GM12878 (cell line): Measurements from ENCODE around the gene TXNDC15. TPM values are rescaled to one million over a fixed set of nuclear protein-coding genes. Genes with fewer than 3 reads are reported as not detected.

Experiments used
- ATAC-seq: fragments of 200-7000 bp; cut with Tn5 transposase; 3 replicates; pipeline ENCODE4 v1.9.1; 2020; ENCODE audit warnings: mild to moderate bottlenecking, moderate library complexity
- BruUV-seq: library from RNA; stranded (reverse); fragments of 400-500 nt; replicated peaks from 2 replicates; lab custom pipeline; 2021; lab: Mats Ljungman, UMichigan
- CTCF ChIA-PET: fragments of 300-600 bp; sonication (Branson Sonifier 250); formaldehyde crosslinking; extraction: SDS; loops from one replicate; lab custom pipeline; 2021; ENCODE audit warnings: inconsistent platforms; lab: Yijun Ruan, JAX
- POLR2A ChIA-PET: fragments of 350-600 bp; formaldehyde crosslinking; extraction: SDS; loops from one replicate; lab custom pipeline; 2021; ENCODE audit warnings: inconsistent platforms; lab: Charles Lee
- RAD21 ChIA-PET: fragments of 300-600 bp; sonication (Branson Sonifier 250); formaldehyde crosslinking; loops from one replicate; lab custom pipeline; 2023; ENCODE audit warnings: antibody characterized with exemption; ENCODE audit not compliant: unreplicated experiment; lab: Charles Lee
- SMC1A ChIA-PET: fragments of 300-600 bp; sonication (Branson Sonifier 250); formaldehyde crosslinking; loops from one replicate; lab custom pipeline; 2023; ENCODE audit not compliant: unreplicated experiment, uncharacterized antibody; lab: Charles Lee
- DNase-seq: peaks from one replicate; pipeline ENCODE4 v3.0.0-alpha.2; 2011; ENCODE audit warnings: low read depth, low spot score
- FAIRE-seq: peaks from 3 replicates; lab custom pipeline; 2011; peaks lifted over from hg19 to GRCh38; lab: Jason Lieb, UNC
- H2AFZ ChIP-seq: 2 replicates; pipeline ENCODE4 v1.6.0; 2011; ENCODE audit warnings: low read depth, low read length, control low read depth; ENCODE audit not compliant: control insufficient read depth
- H3K27ac ChIP-seq: 2 replicates; pipeline ENCODE4 v1.5.1; 2011; ENCODE audit warnings: control low read depth; ENCODE audit not compliant: control insufficient read depth, insufficient read depth
- H3K27me3 ChIP-seq, 2 experiments: replicated peaks in 1 of 2; 2 replicates each; pipeline versions ENCODE4 v1.6.0 to v1.6.1; 2011; ENCODE audit warnings: low read length in 1 of 2; ENCODE audit not compliant: control insufficient read depth in 2 of 2, insufficient read depth in 2 of 2
- H3K36me3 ChIP-seq, 2 experiments: 2 replicates each; pipeline ENCODE4 v1.5.1; 2011; ENCODE audit warnings: low read length in 1 of 2; ENCODE audit not compliant: control insufficient read depth in 2 of 2, insufficient read depth in 2 of 2
- H3K4me1 ChIP-seq: 2 replicates; pipeline ENCODE4 v1.6.1; 2011; ENCODE audit warnings: mild to moderate bottlenecking, low read length, moderate library complexity, mixed read lengths; ENCODE audit not compliant: control insufficient read depth, insufficient read depth
- H3K4me2 ChIP-seq: 2 replicates; pipeline ENCODE4 v1.6.0; 2011; ENCODE audit warnings: control low read depth; ENCODE audit not compliant: control insufficient read depth, insufficient read depth
- H3K4me3 ChIP-seq: fragments of 200-600 bp; sonication (generic); 2 replicates; pipeline ENCODE4 v1.5.1; 2016
- H3K79me2 ChIP-seq: 2 replicates; pipeline ENCODE4 v1.6.0; 2011; ENCODE audit warnings: low read length; ENCODE audit not compliant: control insufficient read depth, insufficient read depth
- H3K9ac ChIP-seq: 2 replicates; pipeline ENCODE4 v1.8.0; 2011; ENCODE audit warnings: low read length, control low read depth, mixed read lengths; ENCODE audit not compliant: control insufficient read depth, insufficient read depth
- H3K9me3 ChIP-seq: replicated peaks from 3 replicates; pipeline ENCODE4 v1.5.1; 2011; ENCODE audit warnings: mild to moderate bottlenecking, low read length; ENCODE audit not compliant: control insufficient read depth, insufficient read depth
- H4K20me1 ChIP-seq: 2 replicates; pipeline ENCODE4 v1.6.0; 2011; ENCODE audit not compliant: control insufficient read depth, insufficient read depth
- FOXM1 ChIP-seq: IDR thresholded peaks from 2 replicates; pipeline ENCODE4 v1.6.1; 2012; ENCODE audit warnings: low read depth, mild to moderate bottlenecking, inconsistent platforms, low read length, moderate library complexity
- IRF4 ChIP-seq: IDR thresholded peaks from 2 replicates; pipeline ENCODE4 v1.6.1; 2011; ENCODE audit warnings: low read depth, low read length
- NFYA ChIP-seq: IDR thresholded peaks from 2 replicates; pipeline ENCODE4 v1.6.1; 2011; ENCODE audit warnings: low read depth, mild to moderate bottlenecking, low read length, improper control_type of control experiment, borderline replicate concordance
- SMC3 ChIP-seq: IDR thresholded peaks from 2 replicates; pipeline ENCODE4 v1.6.1; 2011; ENCODE audit warnings: low read length, improper control_type of control experiment, borderline replicate concordance
- WGBS: methylation state at CpG from one replicate; pipeline ENCODE4 v1.1.6; 2016; ENCODE audit warnings: low lambda C conversion rate; ENCODE audit not compliant: insufficient replicate concordance, insufficient coverage; ENCODE audit errors: missing lambda C conversion rate; 5-methylcytosine and 5-hydroxymethylcytosine counted together
- in situ Hi-C: fragments of 300-500 bp; cut with MboI; formaldehyde crosslinking; loops from 9 replicates; pipeline ENCODE4 v1.14.3; 2018; ENCODE audit warnings: mixed read lengths
- intact Hi-C: fragments of 100-400 bp; cut with micrococcal nuclease; formaldehyde crosslinking; loops from one replicate; pipeline ENCODE4 v1.14.2; 2022; ENCODE audit not compliant: unreplicated experiment
- polyA plus RNA-seq, 11 experiments: library from polyadenylated mRNA; depleted of rRNA in 4 of 11; unstranded in 6 of 11; stranded (reverse) in 5 of 11; fragments of >200 nt; fragmentation: Nextera tagmentation in 4 of 11; fragmentation: Illumina TruSeq in 1 of 11; extraction: Ambion mirVana in 4 of 11; extraction: Trizol in 1 of 11; gene quantifications; 1 replicate in 1 of 11; 2 replicates in 10 of 11; pipeline versions ENCODE4 v1.2.1 to v1.2.3, GENCODE V29; 2011 to 2016; ENCODE audit warnings: inconsistent platforms in 2 of 11, missing spikeins in 2 of 11, low read depth in 1 of 11
- total RNA-seq, 4 experiments: library from RNA; depleted of rRNA in 3 of 4; stranded (reverse); fragments of >200 nt in 3 of 4; fragmentation: Illumina TruSeq in 1 of 4; extraction: Trizol in 1 of 4; gene quantifications; 2 replicates each; pipeline versions ENCODE4 v1.2.1 to v1.2.3, GENCODE V29; 2013 to 2021
- TF ChIP-seq, protein P1 (sequence below): fragments of 450-650 bp; IDR thresholded peaks from 2 replicates; pipeline ENCODE4 v1.6.1; 2018; ENCODE audit warnings: borderline replicate concordance, mild to moderate bottlenecking; ENCODE audit not compliant: partially characterized antibody
- TF ChIP-seq, protein P2 (sequence below): fragments of 450-650 bp; IDR thresholded peaks from 2 replicates; pipeline ENCODE4 v1.6.1; 2017; ENCODE audit warnings: borderline replicate concordance
- TF ChIP-seq, protein P3 (sequence below): fragments of 150-350 bp; IDR thresholded peaks from 2 replicates; pipeline ENCODE4 v1.6.1; 2014; ENCODE audit warnings: mild to moderate bottlenecking, low read depth, low read length
- TF ChIP-seq, protein P4 (sequence below): fragments of 450-650 bp; IDR thresholded peaks from 2 replicates; pipeline ENCODE4 v1.6.1; 2017; ENCODE audit warnings: mild to moderate bottlenecking
- TF ChIP-seq, protein P5 (sequence below): fragments of 450-650 bp; IDR thresholded peaks from 2 replicates; pipeline ENCODE4 v1.6.1; 2017; ENCODE audit warnings: low read depth, mild to moderate bottlenecking, moderate library complexity
- TF ChIP-seq, protein P6 (sequence below): fragments of 450-650 bp; IDR thresholded peaks from 2 replicates; pipeline ENCODE4 v1.6.1; 2018; ENCODE audit warnings: mild to moderate bottlenecking, low read depth, moderate library complexity; ENCODE audit not compliant: partially characterized antibody

TXNDC15 gene
- total and polyA plus RNA-seq, 10 of the 15 experiments (the other 5 are each of a cell fraction or from before 2014, with no cell fraction given) = 8.1 to 60.6 (median 38.1) TPM

DNA sequence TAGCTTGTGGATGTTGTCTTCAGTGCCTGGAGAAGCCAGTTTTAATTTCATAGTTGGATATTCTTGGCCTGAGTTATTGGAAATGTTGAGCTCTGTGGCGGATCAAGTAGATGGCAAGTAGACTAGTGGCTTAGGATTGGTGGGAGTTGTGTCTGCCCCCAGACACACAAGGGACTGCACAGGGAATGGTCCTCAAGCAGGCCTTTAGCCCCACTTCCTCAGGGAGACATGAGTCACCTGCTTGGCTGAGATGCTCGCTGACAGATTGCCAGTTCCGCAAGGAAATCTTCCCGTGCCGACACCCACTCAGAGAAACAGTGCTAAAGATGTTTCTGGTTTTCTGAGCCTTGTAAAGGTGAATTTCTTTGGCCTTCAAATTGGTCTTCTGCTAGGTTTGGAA lies 74.7 kb downstream of the TXNDC15 start (continued):
- TF ChIP-seq, protein P1, sequence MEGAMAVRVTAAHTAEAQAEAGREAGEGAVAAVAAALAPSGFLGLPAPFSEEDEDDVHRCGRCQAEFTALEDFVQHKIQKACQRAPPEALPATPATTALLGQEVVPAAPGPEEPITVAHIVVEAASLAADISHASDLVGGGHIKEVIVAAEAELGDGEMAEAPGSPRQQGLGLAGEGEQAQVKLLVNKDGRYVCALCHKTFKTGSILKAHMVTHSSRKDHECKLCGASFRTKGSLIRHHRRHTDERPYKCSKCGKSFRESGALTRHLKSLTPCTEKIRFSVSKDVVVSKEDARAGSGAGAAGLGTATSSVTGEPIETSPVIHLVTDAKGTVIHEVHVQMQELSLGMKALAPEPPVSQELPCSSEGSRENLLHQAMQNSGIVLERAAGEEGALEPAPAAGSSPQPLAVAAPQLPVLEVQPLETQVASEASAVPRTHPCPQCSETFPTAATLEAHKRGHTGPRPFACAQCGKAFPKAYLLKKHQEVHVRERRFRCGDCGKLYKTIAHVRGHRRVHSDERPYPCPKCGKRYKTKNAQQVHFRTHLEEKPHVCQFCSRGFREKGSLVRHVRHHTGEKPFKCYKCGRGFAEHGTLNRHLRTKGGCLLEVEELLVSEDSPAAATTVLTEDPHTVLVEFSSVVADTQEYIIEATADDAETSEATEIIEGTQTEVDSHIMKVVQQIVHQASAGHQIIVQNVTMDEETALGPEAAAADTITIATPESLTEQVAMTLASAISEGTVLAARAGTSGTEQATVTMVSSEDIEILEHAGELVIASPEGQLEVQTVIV = no peak

DNA sequence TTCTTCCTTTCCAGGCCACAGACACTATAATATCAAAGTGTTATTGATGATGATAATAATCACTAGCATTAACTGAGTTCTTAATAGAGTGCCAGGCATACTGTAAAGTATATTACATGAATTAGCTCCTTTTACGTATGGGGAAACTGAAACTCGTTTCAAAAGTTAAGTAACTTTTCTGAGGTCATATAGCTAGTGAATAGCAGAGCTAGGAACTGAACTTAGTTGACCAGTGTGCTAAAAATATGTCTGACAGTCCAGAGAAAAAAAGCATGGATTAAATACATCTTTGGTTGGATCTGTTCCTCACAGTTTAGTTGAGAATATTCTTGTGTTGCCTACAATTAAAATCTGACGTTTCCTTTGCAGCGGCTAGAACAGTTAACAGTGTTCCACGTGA lies 75.1 kb downstream of the TXNDC15 start:
- H3K27ac ChIP-seq = no peak overlapping the region
- ChIA-PET POLR2A (interaction anchor here (0.6 kb wide), 1 partner anchor 20 kb away, joined by 5 read pairs; no protein-coding TSS in a partner anchor), SMC1A (no interaction called here), CTCF (no interaction called here), RAD21 (no interaction called here)
- no peaks in the 10 kb centered on the region for H3K9me3 ChIP-seq
- DNase-seq (no peak), ATAC-seq (no peak), FAIRE-seq (no peak)
- BruUV-seq = no TSS peak
- H3K9ac ChIP-seq = no peak overlapping the region
- H3K79me2 ChIP-seq = no peaks in the 10 kb centered on the region
- no peaks in the 10 kb centered on the region for H3K27me3 ChIP-seq
- WGBS = 83% methylated on average over 5 of the region's 5 CpGs
- H4K20me1 ChIP-seq = no peaks in the 10 kb centered on the region
- no peak overlapping the region for H2AFZ ChIP-seq
- intact Hi-C loops (no loop called here), in situ Hi-C loops (no loop called here)
- no peaks in the 10 kb centered on the region for H3K4me1 ChIP-seq
- no peak overlapping the region for H3K4me3 ChIP-seq
- no peak overlapping the region for H3K4me2 ChIP-seq
- no peaks in the 10 kb centered on the region for H3K36me3 ChIP-seq
- TF ChIP-seq, protein P2, sequence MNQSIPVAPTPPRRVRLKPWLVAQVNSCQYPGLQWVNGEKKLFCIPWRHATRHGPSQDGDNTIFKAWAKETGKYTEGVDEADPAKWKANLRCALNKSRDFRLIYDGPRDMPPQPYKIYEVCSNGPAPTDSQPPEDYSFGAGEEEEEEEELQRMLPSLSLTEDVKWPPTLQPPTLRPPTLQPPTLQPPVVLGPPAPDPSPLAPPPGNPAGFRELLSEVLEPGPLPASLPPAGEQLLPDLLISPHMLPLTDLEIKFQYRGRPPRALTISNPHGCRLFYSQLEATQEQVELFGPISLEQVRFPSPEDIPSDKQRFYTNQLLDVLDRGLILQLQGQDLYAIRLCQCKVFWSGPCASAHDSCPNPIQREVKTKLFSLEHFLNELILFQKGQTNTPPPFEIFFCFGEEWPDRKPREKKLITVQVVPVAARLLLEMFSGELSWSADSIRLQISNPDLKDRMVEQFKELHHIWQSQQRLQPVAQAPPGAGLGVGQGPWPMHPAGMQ = no peak
- TF ChIP-seq IRF4 (no peak), NFYA (no peak), SMC3 (no peak), FOXM1 (no peak)
- TF ChIP-seq, protein P3, sequence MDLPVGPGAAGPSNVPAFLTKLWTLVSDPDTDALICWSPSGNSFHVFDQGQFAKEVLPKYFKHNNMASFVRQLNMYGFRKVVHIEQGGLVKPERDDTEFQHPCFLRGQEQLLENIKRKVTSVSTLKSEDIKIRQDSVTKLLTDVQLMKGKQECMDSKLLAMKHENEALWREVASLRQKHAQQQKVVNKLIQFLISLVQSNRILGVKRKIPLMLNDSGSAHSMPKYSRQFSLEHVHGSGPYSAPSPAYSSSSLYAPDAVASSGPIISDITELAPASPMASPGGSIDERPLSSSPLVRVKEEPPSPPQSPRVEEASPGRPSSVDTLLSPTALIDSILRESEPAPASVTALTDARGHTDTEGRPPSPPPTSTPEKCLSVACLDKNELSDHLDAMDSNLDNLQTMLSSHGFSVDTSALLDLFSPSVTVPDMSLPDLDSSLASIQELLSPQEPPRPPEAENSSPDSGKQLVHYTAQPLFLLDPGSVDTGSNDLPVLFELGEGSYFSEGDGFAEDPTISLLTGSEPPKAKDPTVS = no peak
- TF ChIP-seq, protein P4, sequence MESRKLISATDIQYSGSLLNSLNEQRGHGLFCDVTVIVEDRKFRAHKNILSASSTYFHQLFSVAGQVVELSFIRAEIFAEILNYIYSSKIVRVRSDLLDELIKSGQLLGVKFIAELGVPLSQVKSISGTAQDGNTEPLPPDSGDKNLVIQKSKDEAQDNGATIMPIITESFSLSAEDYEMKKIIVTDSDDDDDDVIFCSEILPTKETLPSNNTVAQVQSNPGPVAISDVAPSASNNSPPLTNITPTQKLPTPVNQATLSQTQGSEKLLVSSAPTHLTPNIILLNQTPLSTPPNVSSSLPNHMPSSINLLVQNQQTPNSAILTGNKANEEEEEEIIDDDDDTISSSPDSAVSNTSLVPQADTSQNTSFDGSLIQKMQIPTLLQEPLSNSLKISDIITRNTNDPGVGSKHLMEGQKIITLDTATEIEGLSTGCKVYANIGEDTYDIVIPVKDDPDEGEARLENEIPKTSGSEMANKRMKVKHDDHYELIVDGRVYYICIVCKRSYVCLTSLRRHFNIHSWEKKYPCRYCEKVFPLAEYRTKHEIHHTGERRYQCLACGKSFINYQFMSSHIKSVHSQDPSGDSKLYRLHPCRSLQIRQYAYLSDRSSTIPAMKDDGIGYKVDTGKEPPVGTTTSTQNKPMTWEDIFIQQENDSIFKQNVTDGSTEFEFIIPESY = no peak
- TF ChIP-seq, protein P5, sequence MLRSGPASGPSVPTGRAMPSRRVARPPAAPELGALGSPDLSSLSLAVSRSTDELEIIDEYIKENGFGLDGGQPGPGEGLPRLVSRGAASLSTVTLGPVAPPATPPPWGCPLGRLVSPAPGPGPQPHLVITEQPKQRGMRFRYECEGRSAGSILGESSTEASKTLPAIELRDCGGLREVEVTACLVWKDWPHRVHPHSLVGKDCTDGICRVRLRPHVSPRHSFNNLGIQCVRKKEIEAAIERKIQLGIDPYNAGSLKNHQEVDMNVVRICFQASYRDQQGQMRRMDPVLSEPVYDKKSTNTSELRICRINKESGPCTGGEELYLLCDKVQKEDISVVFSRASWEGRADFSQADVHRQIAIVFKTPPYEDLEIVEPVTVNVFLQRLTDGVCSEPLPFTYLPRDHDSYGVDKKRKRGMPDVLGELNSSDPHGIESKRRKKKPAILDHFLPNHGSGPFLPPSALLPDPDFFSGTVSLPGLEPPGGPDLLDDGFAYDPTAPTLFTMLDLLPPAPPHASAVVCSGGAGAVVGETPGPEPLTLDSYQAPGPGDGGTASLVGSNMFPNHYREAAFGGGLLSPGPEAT = no peak
- TF ChIP-seq, protein P6, sequence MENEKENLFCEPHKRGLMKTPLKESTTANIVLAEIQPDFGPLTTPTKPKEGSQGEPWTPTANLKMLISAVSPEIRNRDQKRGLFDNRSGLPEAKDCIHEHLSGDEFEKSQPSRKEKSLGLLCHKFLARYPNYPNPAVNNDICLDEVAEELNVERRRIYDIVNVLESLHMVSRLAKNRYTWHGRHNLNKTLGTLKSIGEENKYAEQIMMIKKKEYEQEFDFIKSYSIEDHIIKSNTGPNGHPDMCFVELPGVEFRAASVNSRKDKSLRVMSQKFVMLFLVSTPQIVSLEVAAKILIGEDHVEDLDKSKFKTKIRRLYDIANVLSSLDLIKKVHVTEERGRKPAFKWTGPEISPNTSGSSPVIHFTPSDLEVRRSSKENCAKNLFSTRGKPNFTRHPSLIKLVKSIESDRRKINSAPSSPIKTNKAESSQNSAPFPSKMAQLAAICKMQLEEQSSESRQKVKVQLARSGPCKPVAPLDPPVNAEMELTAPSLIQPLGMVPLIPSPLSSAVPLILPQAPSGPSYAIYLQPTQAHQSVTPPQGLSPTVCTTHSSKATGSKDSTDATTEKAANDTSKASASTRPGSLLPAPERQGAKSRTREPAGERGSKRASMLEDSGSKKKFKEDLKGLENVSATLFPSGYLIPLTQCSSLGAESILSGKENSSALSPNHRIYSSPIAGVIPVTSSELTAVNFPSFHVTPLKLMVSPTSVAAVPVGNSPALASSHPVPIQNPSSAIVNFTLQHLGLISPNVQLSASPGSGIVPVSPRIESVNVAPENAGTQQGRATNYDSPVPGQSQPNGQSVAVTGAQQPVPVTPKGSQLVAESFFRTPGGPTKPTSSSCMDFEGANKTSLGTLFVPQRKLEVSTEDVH = no peak
